NCI-H2107 treated with DMSO at 0.1 percent for 48 hours (cell line): Measurements from ENCODE around the gene MSLN.
A peak's percentile ranks its signal among the peaks of the same experiment; 100 is the strongest.
"Not testable (repeated sequence)": the region's sequence is repeated elsewhere in the genome, so short reads cannot be mapped to it uniquely, and the experiment has no call there.

Source experiments
- DNase-seq: peaks from one replicate; lab custom pipeline; 2025; ENCODE audit not compliant: unreplicated experiment; lab: John Stamatoyannopoulos, UW

The MSLN gene

DNA sequence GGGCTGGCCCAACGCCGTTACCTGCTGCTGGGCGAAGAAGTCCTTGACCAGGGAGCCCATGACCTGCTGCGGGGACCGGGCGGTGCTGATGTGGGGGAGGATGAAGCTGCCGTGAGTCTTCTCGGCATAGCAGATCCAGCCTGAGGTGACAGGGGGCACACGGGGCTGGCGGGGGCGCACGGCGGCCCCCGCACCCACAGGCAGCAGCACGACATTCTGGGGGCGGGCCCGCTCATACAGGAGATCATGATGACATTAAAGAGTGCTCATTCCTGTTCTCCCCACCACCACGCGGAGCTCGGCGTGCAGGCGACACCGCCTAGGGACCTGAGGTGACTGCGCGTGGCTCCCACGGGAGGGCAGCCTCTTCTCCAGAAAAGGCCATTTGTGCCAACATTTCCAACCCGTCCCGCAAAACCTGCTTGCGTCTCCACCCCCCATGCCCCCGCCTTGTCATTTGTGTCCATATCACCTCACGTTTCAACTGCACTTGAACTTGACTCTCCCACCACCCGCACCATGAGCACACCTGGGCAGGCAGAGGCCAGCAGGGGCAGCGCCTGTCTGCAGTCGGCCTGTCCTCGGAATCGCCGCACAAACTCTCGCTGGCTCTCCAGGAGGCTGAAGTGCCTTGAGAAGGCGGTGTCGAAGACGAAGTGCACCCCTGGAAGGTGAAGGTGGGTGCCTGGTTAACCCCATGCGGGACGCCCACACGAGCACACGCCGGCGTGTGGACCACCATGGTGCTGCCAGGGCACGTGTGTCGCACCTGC, 26.1 kb upstream of the MSLN start:
- DNase-seq: no peak

DNA sequence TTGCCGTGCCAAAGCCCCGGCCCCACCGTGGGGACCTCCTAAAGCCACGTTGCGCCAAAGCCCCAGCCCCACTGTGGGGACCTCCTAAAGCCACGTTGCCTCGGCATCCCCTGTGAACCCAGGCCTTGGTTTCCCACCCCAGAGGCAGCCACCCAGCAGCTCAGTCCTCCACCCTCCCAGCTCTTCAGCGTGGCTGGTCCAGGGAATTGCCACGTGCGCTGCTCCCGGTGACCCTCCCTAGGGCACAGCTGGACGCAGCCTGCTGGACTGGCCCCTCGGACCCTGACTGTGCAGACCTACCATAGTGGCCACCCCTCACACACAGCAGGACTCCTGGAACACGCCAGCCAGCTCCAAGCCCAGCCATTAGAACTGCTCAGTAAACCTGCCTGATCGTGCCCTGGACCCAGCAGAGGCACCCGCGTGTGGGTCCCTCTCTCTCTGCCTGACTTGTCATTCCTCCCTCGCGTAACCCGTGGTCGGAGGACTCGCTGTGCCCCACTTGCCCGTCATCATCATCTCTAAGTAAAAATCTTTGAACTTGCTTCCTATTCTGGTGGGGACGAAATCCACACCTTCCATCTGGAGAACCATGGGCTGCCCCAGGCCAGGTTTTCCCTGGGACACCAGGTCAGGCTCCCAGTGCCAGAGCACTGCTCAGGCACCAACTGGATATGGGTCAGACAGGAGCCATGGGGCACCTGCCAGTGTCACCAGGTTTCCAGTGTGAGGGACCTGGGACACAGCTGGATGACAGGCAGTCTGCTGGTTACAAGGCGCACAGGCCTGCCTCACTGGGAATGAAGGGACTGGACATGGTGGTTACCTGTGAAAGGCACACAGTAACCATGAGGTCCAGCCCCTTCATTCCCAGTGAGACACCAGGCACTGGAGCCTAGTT, 25.3 kb upstream of the MSLN start:
- no peak for DNase-seq

DNA sequence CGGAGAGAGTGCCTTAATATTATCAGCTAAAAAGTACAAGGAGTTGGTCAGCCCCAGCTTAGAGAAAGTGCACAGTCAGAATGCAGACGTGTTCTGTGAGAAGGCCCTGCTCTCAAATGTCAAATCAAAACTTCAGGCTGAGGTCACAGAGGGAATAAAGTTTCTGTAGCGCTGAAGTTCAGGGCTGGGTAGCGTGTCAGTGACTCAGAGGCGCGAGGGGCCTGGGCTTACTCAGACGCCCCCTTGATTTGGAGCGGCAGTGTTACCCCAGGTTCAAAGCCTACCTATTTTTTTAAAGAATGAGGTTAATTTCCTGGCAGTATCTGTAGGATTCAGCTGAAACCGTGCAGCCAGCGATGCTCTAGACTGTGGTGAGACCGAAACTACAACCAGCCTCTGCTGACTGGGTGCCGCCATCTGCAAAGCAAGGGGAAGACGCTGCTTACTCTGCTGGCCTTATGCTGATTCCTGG, 24.5 kb upstream of the MSLN start:
- DNase-seq: no peak

DNA sequence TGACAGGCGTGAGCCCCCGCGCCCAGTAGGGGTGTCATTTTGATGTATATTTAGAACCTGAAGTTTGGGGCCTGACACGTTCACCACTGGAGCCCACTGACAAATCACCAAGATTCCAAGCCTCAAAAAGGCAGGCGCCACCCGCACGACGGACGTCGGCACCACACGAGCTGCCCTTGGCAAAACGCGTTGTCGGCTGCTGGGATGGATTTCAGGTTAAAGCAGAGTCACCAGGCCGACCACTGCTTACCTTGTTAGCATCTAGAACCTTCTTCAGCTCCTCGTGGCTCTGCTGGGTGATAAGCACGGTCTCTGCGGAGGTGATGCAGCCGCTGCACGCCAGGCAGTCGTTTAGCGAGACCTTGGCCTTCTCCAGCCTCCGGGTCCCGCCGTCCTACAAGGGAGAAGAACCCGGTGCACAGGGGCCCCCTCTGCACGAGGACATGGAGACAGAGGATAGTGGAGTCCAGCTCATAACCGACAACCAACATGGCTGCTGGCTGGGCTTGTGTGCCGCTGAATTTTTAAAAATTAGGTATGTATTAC, 23.5 kb upstream of the MSLN start:
- DNase-seq: no peak

DNA sequence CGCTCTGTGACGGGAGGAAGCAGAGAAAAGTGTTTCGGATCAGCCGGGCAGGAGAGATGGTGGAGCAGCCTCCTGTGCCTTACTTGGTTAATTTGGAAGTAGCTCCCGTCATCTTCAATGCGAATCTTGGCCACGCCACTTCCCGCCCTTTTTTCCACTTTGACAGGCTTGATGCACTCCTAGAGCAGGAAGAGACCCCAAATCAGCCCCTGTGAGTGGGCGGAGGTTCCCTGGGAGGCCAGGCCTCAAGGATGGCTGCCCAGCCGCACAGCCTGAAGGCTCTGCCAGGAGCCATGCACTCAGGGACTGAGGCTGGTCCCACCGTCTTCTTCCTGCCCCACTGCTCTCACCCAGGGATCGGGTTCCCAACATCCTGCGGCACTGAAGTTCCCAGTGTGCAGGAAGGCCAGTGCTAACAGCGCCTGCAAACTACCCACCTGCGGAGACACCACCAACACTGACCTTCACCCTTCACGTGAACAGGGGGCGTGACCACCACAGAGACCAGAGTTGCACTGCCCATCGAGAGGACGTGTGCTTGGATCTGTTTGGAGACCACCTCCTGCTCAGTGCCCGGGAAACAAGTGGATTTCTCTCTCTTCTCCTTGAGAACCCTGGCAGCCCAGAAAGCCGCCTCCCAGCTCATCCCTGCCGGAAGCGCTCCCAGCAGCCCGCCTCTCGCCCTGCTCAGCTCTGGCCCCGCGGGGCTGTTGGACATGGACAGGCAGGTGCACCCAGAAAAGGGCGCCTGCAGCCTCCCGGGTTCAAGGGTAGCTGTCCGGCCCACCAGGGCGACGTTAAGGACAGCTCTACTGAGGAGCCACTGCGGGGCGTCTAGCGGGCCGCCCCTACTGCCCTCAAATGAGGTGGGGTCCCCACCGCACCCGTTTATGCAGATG, 20.7 kb upstream of the MSLN start:
- DNase-seq: no peak

DNA sequence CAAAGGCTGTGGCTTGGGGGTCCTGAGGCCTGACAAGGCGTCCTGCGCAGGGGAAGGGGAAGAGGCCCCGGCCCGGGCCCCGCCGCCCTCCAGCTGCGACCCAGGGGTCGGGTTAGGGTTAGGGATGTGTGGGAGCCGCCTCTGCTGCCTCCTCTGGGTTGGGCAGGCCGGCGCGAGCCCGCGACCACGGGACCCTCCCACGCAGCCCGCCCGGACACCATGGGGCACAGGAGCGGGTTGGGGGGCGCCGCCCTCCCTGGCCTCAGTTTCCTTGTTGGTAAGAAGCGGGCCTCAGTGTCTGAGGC, 20.1 kb upstream of the MSLN start:
- DNase-seq: no peak

DNA sequence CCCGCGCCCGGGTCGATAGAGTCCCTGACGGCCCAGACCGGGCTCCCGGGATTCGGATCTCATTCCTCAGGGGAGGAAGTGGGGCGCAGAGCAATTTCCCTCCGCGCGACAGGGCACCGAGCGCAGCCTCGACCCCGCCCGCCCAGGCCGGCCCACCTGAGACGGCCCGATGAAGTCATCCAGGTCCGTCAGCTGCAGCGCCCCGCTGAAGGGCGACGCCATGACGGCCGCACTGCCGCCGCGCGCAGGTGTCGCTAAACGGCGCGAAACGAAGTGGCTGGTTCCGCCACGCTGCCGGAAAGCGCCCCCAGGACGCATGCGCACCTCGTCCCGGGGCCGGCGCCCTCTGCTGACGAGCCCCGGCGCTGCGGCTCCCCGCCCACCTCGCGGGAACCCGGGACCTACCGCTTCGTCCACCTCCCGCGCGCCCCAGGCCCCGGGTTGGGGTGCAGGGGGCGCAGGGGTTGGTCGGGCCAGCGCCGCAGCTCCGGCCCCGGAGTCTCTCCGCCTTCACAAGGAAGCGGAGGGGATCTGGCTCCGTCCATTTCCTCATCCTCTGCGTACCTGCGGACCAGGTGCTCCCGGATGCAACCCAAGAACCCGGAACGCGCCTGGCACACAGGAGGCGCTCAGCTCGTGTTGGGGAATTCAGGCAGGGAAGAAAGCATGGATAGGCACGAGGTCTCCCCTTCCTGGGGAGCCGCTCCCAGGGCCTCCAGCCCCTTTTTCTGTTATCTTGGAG, 19.6 kb upstream of the MSLN start, which contains the start of gene CIAO3:
Gene CIAO3 (minus strand): TSS at position 234 of the 742 bp plus-strand sequence. CDS start 12 bp downstream, at position 222.
- DNase-seq: peak; percentile 51

DNA sequence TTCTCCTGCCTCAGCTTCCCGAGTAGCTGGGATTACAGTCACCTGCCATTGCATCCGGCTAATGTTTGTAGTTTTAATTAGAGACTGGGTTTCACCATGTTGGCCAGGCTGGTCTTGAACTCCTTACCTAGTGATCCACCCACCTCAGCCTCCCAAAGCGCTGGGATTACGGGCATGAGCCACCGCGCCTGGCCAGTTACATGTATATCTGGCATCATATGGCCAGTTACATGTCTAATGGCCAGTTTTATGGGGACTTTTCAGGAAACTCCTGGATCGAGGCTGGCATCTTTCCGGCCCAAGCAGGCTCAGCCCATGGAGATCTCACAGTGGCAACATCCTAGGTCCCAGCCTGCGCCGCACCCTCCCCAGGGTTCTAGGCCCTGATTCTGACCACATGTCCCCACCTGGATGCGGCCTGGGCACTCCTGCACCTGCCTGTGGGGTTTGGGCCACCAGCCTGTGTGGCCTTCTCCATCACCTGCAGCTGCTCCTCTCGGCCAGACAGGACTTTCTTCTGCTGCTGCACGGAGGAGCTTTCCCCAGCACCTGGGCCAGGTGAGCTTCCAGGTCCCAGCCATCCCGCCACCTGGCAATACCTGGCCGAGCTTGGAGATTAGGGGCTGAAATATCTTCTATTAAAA, 18.4 kb upstream of the MSLN start:
- no peak for DNase-seq

DNA sequence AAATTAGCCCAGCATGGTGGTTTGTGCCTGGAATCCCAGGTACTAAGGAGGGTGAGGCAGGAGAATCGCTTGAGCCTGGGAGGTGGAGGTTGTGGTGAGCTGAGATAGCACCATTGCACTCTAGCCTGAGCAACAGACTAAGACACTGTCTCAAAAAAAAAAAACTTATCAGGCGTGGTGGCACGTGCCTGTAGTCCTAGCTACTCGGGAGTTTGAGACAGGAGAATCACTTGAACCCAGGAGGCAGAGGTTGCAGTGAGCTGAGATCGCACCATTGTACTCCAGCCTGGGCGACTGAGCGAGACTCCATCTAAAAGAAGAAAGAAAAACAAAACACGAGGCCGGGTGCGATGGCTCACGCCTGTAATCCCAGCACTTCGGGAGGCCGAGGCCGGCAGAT, 17.6 kb upstream of the MSLN start:
- DNase-seq: not testable (repeated sequence)

DNA sequence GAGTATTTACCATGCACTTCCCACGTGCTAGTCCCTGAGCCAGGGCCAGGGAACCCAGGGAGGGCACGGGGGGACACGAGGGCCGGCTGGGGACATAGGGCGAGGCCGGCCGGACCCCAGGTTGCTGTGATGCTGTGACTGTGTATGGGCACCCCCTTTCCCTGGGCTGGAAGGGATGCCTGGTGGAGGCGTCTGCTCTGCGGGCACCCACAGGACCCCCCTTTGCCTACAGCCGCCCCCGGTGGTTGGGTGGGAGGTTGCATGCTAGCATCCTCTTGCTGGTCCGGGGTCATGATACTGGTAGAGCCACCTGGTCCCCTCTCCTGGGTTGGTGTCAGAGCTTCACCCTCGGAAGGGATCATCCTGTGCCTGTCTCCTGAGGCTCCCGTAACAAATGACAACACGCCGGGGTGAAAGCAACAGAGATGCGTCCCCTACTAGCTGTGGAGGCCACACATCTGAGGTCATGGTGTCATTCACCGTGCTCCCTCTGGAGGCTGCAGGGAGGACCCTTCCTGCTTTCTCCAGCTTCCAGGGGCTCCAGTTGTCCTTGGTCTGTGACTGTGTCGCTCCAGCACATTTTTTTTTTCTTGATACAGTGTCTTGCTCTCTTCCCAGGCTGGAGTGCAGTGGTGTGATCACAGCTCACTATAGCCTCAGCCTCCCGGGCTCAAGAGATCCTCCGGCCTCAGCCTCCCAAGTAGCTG, 16.6 kb upstream of the MSLN start:
- DNase-seq: no peak

DNA sequence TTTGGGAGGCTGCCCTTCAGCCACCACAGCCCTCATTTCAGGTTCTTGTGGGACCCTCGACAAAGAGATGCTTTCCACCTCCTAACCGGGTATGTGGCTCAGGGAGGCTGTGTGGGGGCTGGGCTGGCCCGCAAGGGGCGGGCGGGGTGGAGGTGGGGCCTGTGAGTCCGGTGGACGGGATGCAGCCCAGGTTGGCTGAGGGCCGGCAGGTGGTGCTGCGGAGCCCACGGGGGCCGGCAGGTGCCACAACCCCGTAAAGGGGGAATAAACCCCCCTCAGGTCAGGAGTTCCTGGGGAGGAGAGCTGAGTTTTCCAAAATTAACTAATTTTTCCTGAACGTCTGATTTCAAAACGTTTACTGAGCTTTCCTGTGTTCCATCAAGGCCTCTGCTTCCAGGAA, 14.8 kb upstream of the MSLN start:
- DNase-seq: no peak

DNA sequence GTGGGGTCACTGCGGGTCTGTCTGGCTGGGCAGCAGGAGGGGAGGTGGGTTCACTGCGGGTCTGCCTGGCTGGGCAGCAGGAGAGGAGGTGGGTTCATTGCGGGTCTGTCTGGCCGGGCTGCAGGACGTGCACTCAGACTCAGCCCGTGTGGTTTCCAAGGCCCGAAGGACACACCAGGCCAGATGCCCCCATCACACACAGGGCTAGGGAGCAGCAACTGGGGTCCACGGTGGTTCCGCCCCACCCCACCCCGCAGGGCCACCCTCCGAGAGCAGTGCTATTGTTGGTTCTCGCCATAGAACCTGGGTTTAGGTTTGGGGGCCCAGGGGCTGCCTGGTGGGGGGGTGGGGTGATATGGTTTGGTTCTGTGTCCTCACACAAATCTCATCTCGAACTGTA, 13.9 kb upstream of the MSLN start:
- DNase-seq: no peak

DNA sequence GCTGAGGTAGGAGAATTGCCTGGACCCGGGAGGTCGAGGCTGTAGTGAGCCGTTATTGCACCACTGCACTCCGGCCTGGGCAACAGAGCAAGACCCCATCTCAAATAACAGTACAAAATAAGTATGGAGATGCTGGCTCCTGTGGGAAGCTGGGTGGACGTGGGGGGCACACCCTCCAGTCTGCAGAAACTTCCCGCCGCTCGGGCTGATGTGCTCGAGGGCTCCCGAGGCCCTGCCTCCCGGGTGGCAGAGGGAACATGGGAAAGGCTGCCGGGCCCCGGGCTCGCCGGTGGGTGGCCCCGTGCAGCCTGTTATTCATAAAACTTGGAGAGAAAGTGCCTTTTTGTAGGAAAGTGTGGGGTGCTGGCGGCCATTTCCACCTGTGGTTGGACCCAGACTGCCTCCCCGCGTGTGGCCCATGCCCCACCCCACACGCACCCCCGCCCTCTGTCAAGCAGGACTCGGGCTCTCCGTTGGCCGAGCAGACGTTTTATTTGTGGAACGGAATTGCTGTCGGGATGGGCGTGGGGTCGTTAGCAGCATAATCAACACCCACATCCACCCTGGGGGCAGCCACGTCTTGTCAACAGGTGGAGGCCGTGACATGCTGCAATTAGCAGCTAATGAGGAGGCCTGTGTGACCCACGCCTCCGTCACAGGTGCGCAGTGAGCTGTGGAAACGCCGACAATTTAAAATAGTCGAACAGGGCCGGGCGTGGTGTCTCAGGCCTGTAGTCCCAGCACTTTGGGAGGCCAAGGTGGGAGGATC, 12.4 kb upstream of the MSLN start:
- DNase-seq: no peak

DNA sequence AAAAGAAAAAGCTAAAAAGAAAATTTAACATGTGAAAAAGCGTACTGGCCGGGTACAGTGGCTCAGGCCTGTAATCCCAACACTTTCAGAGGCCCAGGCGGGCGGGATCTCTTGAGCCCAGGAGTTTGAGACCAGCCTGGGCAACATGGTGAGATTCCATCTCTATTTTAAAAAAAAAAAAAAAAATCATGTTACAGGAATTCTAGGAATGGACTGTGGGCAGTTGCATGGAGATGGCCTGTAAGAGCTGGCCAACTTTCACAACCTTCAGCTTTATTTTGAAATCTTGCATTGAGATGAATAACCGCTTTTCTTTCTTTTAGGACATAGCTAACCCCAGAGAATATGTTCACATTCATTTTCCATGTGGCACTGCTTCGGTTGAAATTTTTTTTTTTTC, 11.5 kb upstream of the MSLN start:
- no peak for DNase-seq

DNA sequence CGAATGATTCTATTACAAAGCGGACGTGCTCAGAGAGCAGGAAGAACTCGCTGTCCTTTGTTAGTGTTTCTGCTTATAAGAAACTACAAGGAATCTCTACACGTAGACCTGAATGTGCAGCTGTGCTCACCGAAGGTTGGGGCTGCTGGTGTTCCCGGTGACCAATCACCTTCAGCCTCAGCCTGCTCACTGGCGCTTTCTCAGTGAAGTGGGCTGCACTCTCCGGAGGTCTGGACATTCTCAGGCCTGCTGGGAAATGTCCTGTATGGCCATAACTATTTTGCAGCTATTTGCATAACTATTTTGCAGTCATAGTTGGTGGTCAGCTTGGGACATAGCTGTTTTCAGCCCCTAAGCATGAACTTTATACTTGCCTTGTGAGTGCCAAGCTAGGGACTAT, 10.0 kb upstream of the MSLN start:
- no peak for DNase-seq

DNA sequence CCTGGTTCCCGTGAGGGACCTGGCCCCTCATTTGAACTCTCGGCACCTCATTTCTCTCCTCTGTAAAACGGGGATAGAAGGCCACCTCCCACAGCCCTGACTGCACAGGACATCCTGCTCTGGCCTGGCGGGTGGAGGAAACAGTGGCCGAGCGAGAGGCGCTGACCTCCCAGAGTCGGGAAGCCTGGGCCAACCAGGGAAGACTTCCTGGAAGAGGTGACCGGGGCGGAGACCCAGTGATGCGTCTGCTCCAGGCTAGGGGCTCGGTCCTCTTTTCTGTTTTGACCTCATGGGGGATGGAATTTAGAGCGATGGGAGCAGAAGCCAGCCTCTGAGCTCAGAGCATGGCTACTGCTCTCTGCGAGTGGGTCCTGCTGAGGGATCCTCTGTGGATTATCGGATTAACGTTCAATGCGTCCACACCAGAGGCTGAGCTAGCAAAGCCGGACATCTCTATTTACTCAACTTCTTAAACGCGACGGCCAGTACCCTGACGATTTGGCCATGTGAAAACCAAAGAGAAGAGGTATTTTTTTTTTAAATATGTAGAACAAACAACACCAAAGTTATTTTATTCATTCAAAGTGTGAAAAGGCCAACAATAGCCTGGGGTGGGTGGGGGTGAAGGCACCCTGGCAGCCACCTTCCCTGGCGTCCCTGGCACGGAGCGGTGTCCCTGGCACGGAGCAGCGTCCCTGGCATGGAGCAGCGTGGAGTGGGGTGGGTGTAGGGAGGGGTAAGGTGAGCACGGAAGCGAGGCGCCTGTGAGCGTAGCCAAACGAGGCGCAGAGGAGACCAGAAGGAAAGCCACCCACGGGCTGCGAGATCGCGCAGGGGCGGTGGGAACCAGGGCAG, 9.2 kb upstream of the MSLN start:
- DNase-seq: no peak

DNA sequence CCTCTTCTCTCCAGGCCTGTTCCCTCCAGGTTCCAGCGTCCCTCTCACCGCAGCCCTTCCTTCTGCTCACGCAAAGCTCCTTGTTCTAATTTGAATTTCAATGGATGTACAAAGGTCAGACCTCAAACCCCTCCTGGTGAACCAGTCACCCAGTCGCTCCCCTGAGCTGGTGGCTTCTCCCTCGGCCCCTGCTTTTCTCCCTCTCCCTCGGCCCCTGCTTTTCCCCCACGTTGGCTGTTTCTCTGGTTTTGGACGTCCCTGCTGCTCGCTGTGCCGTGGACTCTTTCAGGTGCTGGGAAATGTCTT, 8.6 kb upstream of the MSLN start:
- DNase-seq: no peak
